OCI-LY7 (cell line): ENCODE measurements around the gene KRTAP5-3. TPM values are rescaled to one million over a fixed set of nuclear protein-coding genes. Genes with fewer than 3 reads are reported as not detected.

Experiments used
- BruUV-seq: library from RNA; stranded (reverse); fragments of 400-500 nt; replicated peaks from 2 replicates; lab custom pipeline; 2021; lab: Mats Ljungman, UMichigan
- CTCF ChIA-PET: fragments of 300-600 bp; sonication (Branson Sonifier 250); formaldehyde crosslinking; loops from one replicate; lab custom pipeline; 2022; ENCODE audit warnings: antibody characterized with exemption; ENCODE audit not compliant: unreplicated experiment; lab: Charles Lee
- POLR2A ChIA-PET: fragments of 300-600 bp; sonication (Branson Sonifier 250); formaldehyde crosslinking; loops from one replicate; lab custom pipeline; 2022; ENCODE audit warnings: antibody characterized with exemption; lab: Charles Lee
- DNase-seq: peaks from one replicate; pipeline ENCODE4 v3.0.0-alpha.2; 2015; ENCODE audit warnings: low spot score
- H2AFZ ChIP-seq: fragments of 200-600 bp; sonication (generic), shearing (Covaris generic); 2 replicates; pipeline ENCODE4 v1.6.1; 2014; ENCODE audit warnings: mild to moderate bottlenecking, antibody characterized with exemption, low read length, moderate library complexity
- H3K27ac ChIP-seq: fragments of 200-600 bp; sonication (generic); 2 replicates; pipeline ENCODE4 v1.5.1; 2014; ENCODE audit warnings: mixed run types, low read depth, mild to moderate bottlenecking, moderate library complexity, low read length, inconsistent platforms; ENCODE audit not compliant: poor library complexity, severe bottlenecking
- H3K36me3 ChIP-seq: fragments of 200-600 bp; sonication (generic); 2 replicates; pipeline ENCODE4 v1.6.1; 2014; ENCODE audit warnings: mild to moderate bottlenecking, antibody characterized with exemption, low read length, moderate library complexity, mixed read lengths; ENCODE audit not compliant: insufficient read depth
- H3K4me1 ChIP-seq: fragments of 200-600 bp; sonication (generic); 2 replicates; pipeline ENCODE4 v1.5.1; 2014; ENCODE audit warnings: mild to moderate bottlenecking, low read length; ENCODE audit not compliant: insufficient read depth, poor library complexity, severe bottlenecking
- H3K4me2 ChIP-seq: fragments of 200-600 bp; sonication (generic); 2 replicates; pipeline ENCODE4 v1.6.1; 2014; ENCODE audit warnings: mild to moderate bottlenecking, low read length
- H3K4me3 ChIP-seq: fragments of 200-600 bp; sonication (generic); 2 replicates; pipeline ENCODE4 v1.5.1; 2014; ENCODE audit warnings: mild to moderate bottlenecking, low read depth, low read length; ENCODE audit not compliant: poor library complexity, severe bottlenecking
- H3K79me2 ChIP-seq: fragments of 200-600 bp; sonication (generic); 2 replicates; pipeline ENCODE4 v1.6.1; 2016; ENCODE audit warnings: low read depth, mild to moderate bottlenecking, low read length, moderate library complexity, mixed read lengths; ENCODE audit not compliant: insufficient read depth
- H3K9me2 ChIP-seq: fragments of 200-600 bp; sonication (generic); 2 replicates; pipeline ENCODE4 v1.6.1; 2016; ENCODE audit warnings: mild to moderate bottlenecking, low read length, mixed read lengths; ENCODE audit not compliant: insufficient read depth
- H3K9me3 ChIP-seq: fragments of 200-600 bp; sonication (generic); 2 replicates; pipeline ENCODE4 v1.6.1; 2014; ENCODE audit warnings: mild to moderate bottlenecking, mixed run types, low read length, mixed read lengths
- H4K20me1 ChIP-seq: fragments of 200-600 bp; sonication (generic); 2 replicates; pipeline ENCODE4 v1.6.1; 2014; ENCODE audit warnings: mild to moderate bottlenecking, antibody characterized with exemption, low read length, moderate library complexity, mixed read lengths; ENCODE audit not compliant: insufficient read depth
- CTCF ChIP-seq: fragments of 200-600 bp; sonication (generic); conservative IDR thresholded peaks from 2 replicates; pipeline ENCODE4 v1.5.1; 2014; ENCODE audit warnings: mild to moderate bottlenecking, antibody characterized with exemption, low read length, moderate library complexity, mixed read lengths
- EZH2phosphoT487 ChIP-seq: fragments of 200-600 bp; sonication (generic); IDR thresholded peaks from 2 replicates; pipeline ENCODE4 v1.6.1; 2018; ENCODE audit warnings: low read depth, borderline replicate concordance, mild to moderate bottlenecking, mixed run types, antibody characterized with exemption, low read length, moderate library complexity, mixed read lengths
- intact Hi-C: fragments of 100-400 bp; cut with micrococcal nuclease; formaldehyde crosslinking; loops from one replicate; pipeline ENCODE4 v1.10.0; 2022; ENCODE audit not compliant: unreplicated experiment
- total RNA-seq, 2 experiments: library from RNA; depleted of rRNA in 1 of 2; stranded (reverse); fragments of >200 nt in 1 of 2; shearing (Covaris generic) in 1 of 2; gene quantifications; 2 replicates each; pipeline ENCODE4 v1.2.3, GENCODE V29; 2014 to 2022

KRTAP5-3 gene
- total RNA-seq, 2 experiments from 2014 or later: not detected

- Histone ChIP-seq H3K4me3 (no peak overlapping the region), H2AFZ (no peak overlapping the region), H3K27ac (no peak overlapping the region), H3K9me3 (no peaks in the 10 kb centered on the region), H4K20me1 (no peaks in the 10 kb centered on the region), H3K4me1 (no peaks in the 10 kb centered on the region), H3K79me2 (no peaks in the 10 kb centered on the region), H3K4me2 (no peak overlapping the region), H3K9me2 (no peaks in the 10 kb centered on the region), H3K36me3 (no peaks in the 10 kb centered on the region)
- intact Hi-C loops: no loop called here
- CTCF ChIA-PET: no interaction called here
- POLR2A ChIA-PET: no interaction called here
- TF ChIP-seq EZH2phosphoT487 (no peak), CTCF (no peak)
- BruUV-seq: no TSS peak
- no peak for DNase-seq
These were observed 48.1 kb downstream of the KRTAP5-3 start for GRCh38 chr11:1560002-1560648.

- Histone ChIP-seq H3K4me1 (no peaks in the 10 kb centered on the region), H3K4me2 (no peak overlapping the region), H3K4me3 (no peak overlapping the region), H4K20me1 (no peaks in the 10 kb centered on the region), H3K36me3 (no peaks in the 10 kb centered on the region), H3K9me3 (no peaks in the 10 kb centered on the region), H3K9me2 (no peaks in the 10 kb centered on the region), H3K27ac (no peak overlapping the region), H2AFZ (no peak overlapping the region), H3K79me2 (no peaks in the 10 kb centered on the region)
- no peak for DNase-seq
- intact Hi-C loops: no loop called here
- CTCF ChIA-PET: no interaction called here
- no TSS peak for BruUV-seq
- POLR2A ChIA-PET: no interaction called here
- TF ChIP-seq CTCF: no peak
- TF ChIP-seq EZH2phosphoT487: no peak
These were observed 48.9 kb downstream of the KRTAP5-3 start for GRCh38 chr11:1559111-1559951.

- no peak overlapping the region for H3K4me3 ChIP-seq
- no peaks in the 10 kb centered on the region for H3K9me3 ChIP-seq
- H3K9me2 ChIP-seq: no peaks in the 10 kb centered on the region
- H2AFZ ChIP-seq: no peak overlapping the region
- no peaks in the 10 kb centered on the region for H3K36me3 ChIP-seq
- ChIA-PET CTCF (no interaction called here), POLR2A (no interaction called here)
- H3K27ac ChIP-seq: no peak overlapping the region
- no peak overlapping the region for H3K4me2 ChIP-seq
- H4K20me1 ChIP-seq: no peaks in the 10 kb centered on the region
- TF ChIP-seq CTCF (no peak), EZH2phosphoT487 (no peak)
- no peak for DNase-seq
- H3K79me2 ChIP-seq: no peaks in the 10 kb centered on the region
- H3K4me1 ChIP-seq: no peaks in the 10 kb centered on the region
- intact Hi-C loops: no loop called here
- no TSS peak for BruUV-seq
These were observed 49.5 kb downstream of the KRTAP5-3 start for GRCh38 chr11:1558775-1559110.
